DND-41 (cell line): ENCODE results near the gene PICK1.

Source experiments
- ATAC-seq: fragments of 200-7000 bp; cut with Tn5 transposase; 3 replicates; pipeline ENCODE4 v1.9.1; 2021; ENCODE audit warnings: low read depth; ENCODE audit not compliant: insufficient read depth
- DNase-seq: peaks from one replicate; pipeline ENCODE4 v3.0.0-alpha.2; 2020
- H2AFZ ChIP-seq: 2 replicates; pipeline ENCODE4 v1.6.0; 2012; ENCODE audit warnings: low read depth, low read length
- H3K27ac ChIP-seq: 2 replicates; pipeline ENCODE4 v1.5.1; 2012; ENCODE audit warnings: low read length, inconsistent platforms
- H3K27me3 ChIP-seq: fragments of 200-600 bp; sonication (generic); 2 replicates; pipeline ENCODE4 v1.6.0; 2012; ENCODE audit warnings: low read length, mild to moderate bottlenecking, inconsistent platforms; ENCODE audit not compliant: insufficient read depth, poor library complexity
- H3K36me3 ChIP-seq: 2 replicates; pipeline ENCODE4 v1.5.1; 2012; ENCODE audit warnings: low read length, inconsistent platforms; ENCODE audit not compliant: insufficient read depth
- H3K4me1 ChIP-seq: 2 replicates; pipeline ENCODE4 v1.5.1; 2012; ENCODE audit warnings: mild to moderate bottlenecking, low read length; ENCODE audit not compliant: insufficient read depth
- H3K4me2 ChIP-seq: 2 replicates; pipeline ENCODE4 v1.6.0; 2012; ENCODE audit warnings: mild to moderate bottlenecking, moderate library complexity, low read length, inconsistent platforms; ENCODE audit not compliant: insufficient read depth
- H3K4me3 ChIP-seq, 2 experiments: fragments of 200-600 bp in 1 of 2; shearing (Covaris generic) in 1 of 2; 2 replicates each; pipeline ENCODE4 v1.5.1; 2012 to 2016; ENCODE audit warnings: inconsistent platforms in 2 of 2, low read length in 2 of 2, mild to moderate bottlenecking in 2 of 2, low read depth in 1 of 2, moderate library complexity in 1 of 2
- H3K79me2 ChIP-seq: 2 replicates; pipeline ENCODE4 v1.6.0; 2012; ENCODE audit warnings: low read length, inconsistent platforms; ENCODE audit not compliant: insufficient read depth
- H3K9ac ChIP-seq: 2 replicates; pipeline ENCODE4 v1.6.0; 2012; ENCODE audit warnings: low read depth, mild to moderate bottlenecking, inconsistent platforms, low read length, moderate library complexity
- H3K9me3 ChIP-seq: 2 replicates; pipeline ENCODE4 v1.5.1; 2012; ENCODE audit warnings: low read length, moderate library complexity, mild to moderate bottlenecking, inconsistent platforms; ENCODE audit not compliant: insufficient read depth, severe bottlenecking
- H4K20me1 ChIP-seq: 2 replicates; pipeline ENCODE4 v1.6.0; 2012; ENCODE audit warnings: low read length; ENCODE audit not compliant: insufficient read depth
- EZH2 ChIP-seq: IDR thresholded peaks from 3 replicates; pipeline ENCODE4 v1.6.1; 2012; ENCODE audit warnings: borderline replicate concordance, low read depth, mild to moderate bottlenecking, moderate library complexity, low read length, inconsistent platforms; ENCODE audit not compliant: severe bottlenecking
- TF ChIP-seq, protein P1 (sequence below): IDR thresholded peaks from 2 replicates; pipeline ENCODE4 v1.5.1; 2012; ENCODE audit warnings: borderline replicate concordance, low read length, moderate library complexity, mild to moderate bottlenecking; ENCODE audit not compliant: poor library complexity, severe bottlenecking; ENCODE audit errors: extremely low read depth

The PICK1 gene

DNA sequence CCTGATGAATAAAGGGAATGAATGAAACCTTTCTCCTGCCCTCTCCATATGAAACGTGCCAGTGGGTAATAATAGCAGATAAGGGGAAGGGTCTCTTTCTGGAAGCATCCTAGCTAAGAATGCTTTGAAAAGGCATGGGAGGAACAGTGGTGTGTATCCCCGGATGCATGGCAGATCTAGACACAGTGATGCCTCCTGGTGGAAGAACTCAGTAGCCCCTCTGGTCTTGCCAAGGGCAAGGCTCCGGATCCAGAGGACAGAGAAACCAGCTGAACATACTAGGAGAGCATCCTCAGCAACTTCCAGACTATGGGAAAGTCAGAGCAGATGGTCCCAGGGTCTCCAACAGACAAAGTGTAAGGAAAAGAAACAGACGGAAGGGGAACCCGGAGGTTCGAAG lies 46.9 kb downstream of the PICK1 start:
- ATAC-seq, result no peak
- no peaks in the 10 kb centered on the region for H4K20me1 ChIP-seq
- no peak overlapping the region for H2AFZ ChIP-seq
- H3K27me3 ChIP-seq, result no peaks in the 10 kb centered on the region
- no peaks in the 10 kb centered on the region for H3K79me2 ChIP-seq
- H3K9me3 ChIP-seq, result no peaks in the 10 kb centered on the region
- no peak overlapping the region for H3K4me2 ChIP-seq
- no peaks in the 10 kb centered on the region for H3K36me3 ChIP-seq
- H3K4me1 ChIP-seq, result no peaks in the 10 kb centered on the region
- DNase-seq, result no peak
- no peak overlapping the region for H3K27ac ChIP-seq
- H3K9ac ChIP-seq, result no peak overlapping the region
- TF ChIP-seq, protein P1, sequence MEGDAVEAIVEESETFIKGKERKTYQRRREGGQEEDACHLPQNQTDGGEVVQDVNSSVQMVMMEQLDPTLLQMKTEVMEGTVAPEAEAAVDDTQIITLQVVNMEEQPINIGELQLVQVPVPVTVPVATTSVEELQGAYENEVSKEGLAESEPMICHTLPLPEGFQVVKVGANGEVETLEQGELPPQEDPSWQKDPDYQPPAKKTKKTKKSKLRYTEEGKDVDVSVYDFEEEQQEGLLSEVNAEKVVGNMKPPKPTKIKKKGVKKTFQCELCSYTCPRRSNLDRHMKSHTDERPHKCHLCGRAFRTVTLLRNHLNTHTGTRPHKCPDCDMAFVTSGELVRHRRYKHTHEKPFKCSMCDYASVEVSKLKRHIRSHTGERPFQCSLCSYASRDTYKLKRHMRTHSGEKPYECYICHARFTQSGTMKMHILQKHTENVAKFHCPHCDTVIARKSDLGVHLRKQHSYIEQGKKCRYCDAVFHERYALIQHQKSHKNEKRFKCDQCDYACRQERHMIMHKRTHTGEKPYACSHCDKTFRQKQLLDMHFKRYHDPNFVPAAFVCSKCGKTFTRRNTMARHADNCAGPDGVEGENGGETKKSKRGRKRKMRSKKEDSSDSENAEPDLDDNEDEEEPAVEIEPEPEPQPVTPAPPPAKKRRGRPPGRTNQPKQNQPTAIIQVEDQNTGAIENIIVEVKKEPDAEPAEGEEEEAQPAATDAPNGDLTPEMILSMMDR, result peak; percentile 44
- no peak for TF ChIP-seq EZH2
- no peak overlapping the region for H3K4me3 ChIP-seq

DNA sequence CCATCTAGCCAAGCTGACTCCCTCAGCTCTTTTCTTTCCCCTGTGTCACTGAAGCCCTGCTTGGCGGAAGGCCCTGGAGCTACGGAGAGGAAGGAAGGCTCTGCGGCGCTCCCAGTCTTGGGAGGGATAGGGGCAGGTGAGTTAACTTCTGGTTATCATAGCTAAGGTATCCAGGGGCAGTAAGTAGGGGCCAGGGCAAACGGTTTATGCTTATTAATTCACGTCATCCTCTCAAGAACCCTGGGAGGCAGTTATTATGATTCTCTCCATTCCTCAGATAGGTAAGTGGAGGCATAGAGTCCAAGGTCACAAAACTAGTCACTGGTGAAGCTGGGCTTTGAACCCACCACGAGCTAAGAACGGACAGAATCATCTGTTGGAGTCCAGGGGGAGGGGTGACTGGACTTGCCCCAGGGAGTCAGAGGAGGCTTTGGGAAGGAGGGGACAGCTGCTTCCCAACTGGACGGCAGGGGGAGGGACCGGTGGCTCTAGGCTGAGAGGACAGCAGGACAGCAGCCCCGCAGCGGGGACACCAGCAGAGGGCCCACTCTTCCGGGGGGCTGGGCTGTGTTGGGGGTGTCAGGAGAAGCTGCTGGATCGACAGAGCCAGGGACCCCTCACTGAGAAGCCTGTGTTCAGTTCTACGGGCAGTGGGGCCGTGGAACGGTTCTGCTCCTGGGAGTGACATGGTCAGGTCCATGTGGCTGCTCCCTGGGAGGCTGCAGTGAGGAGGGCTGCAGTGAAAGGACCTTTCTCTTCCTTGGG lies 49.8 kb downstream of the PICK1 start:
- Histone ChIP-seq H3K9me3 (no peaks in the 10 kb centered on the region), H4K20me1 (no peaks in the 10 kb centered on the region), H3K4me3 (no peak overlapping the region), H3K4me1 (no peaks in the 10 kb centered on the region), H3K4me2 (no peak overlapping the region), H3K27ac (no peak overlapping the region), H3K36me3 (peaks cover 7% of the 10 kb centered on the region), H3K27me3 (no peaks in the 10 kb centered on the region), H2AFZ (no peak overlapping the region), H3K9ac (no peak overlapping the region), H3K79me2 (no peaks in the 10 kb centered on the region)
- TF ChIP-seq, protein P1, result no peak
- TF ChIP-seq EZH2, result no peak
- DNase-seq (no peak), ATAC-seq (no peak)

DNA sequence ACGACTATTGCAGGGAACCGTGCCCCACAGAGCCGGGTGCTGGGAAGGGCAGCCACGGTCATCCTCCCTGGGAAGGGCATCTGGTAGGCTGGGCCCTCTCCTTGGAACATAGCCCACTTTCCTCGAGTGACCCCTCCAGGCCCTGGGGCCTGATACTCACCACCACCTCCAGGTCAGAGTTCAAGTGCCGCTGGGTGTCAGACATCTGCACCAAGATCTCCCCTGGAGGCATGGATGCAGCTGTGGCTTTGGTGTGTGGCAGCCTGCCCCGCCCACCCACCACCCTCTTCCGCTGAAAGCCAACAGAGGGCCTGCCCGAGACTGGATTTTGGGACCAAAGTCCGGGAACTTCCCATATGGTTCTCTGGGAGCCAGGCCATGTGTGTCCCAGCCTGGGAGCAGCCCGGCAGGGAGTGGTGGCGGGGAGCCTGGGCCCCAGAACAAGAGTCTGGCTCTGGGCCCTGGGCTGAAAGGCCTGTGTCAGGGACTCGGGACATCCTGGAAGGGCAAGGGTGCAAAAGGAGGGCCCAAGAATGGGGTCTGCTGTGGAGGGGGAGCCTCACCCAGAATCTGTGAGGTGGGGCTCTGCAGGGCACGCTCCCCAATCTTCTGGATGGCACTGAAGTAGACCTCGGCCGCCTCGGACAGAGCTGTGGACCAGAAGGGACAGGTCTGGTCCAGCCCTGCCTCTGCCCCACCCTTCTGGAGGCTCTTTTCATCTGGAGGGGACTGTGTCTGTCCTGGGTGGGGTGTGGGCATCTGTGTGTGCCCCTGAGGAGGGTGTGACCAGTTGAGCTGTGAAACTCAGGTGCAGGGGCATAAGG lies 50.7 kb downstream of the PICK1 start:
- no peak overlapping the region for H3K4me3 ChIP-seq
- H2AFZ ChIP-seq, result no peak overlapping the region
- no peaks in the 10 kb centered on the region for H3K4me1 ChIP-seq
- H4K20me1 ChIP-seq, result no peaks in the 10 kb centered on the region
- no peaks in the 10 kb centered on the region for H3K27me3 ChIP-seq
- H3K9me3 ChIP-seq, result no peaks in the 10 kb centered on the region
- H3K79me2 ChIP-seq, result no peaks in the 10 kb centered on the region
- H3K27ac ChIP-seq, result no peak overlapping the region
- no peak for ATAC-seq
- no peak for DNase-seq
- no peak overlapping the region for H3K9ac ChIP-seq
- no peak overlapping the region for H3K4me2 ChIP-seq
- no peak for TF ChIP-seq EZH2
- TF ChIP-seq, protein P1, result no peak
- peaks cover 13% of the 10 kb centered on the region for H3K36me3 ChIP-seq
